SK-N-MC (cell line): Measurements from ENCODE around the gene B3GNT7.

ENCODE experiments used
- EZH2 ChIP-seq: fragments of 200-600 bp; sonication (generic); IDR thresholded peaks from one replicate; pipeline ENCODE4 v1.6.1; 2017; ENCODE audit warnings: antibody characterized with exemption
- FOXP2 ChIP-seq: optimal IDR thresholded peaks from 2 replicates; pipeline ENCODE3; 2011; ENCODE audit warnings: mild to moderate bottlenecking, moderate library complexity; ENCODE audit not compliant: insufficient read depth; ENCODE audit errors: extremely low read length, control extremely low read depth
- POLR2AphosphoS5 ChIP-seq: IDR thresholded peaks from 2 replicates; pipeline ENCODE4 v1.6.1; 2012; ENCODE audit warnings: mild to moderate bottlenecking, low read depth, low read length, borderline replicate concordance

DNA sequence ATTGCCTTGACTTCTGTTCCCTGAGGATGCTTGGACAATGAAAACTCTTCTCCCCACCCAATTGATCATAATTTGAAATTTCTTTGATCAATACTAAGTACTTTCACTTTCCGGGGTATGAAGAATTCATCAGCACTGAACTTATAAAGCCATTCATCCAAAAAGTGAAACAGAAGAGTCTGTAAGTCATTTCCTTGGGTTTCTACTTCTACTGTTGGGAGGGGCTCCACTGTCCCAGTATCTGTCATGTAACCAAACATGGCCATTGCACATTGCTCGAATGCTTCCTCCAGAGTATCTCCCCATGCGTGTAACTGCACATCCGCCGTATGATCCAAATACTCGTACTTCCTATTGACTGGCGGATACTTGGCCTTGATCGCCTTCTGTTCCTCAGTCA is 38.5 kb downstream of the B3GNT7 start:
- TF ChIP-seq POLR2AphosphoS5 (no peak), EZH2 (no peak), FOXP2 (no peak)
